Measurements from ENCODE around the gene SPOCK3. TPM values are rescaled to one million over a fixed set of nuclear protein-coding genes. Genes with fewer than 3 reads are reported as not detected.
A peak's percentile ranks its signal among the peaks of the same experiment; 100 is the strongest.

SPOCK3 gene
- polyA plus RNA-seq, 2 of the 4 experiments (the other 2 are of a cell fraction), result 0.15 to 0.61 TPM

GRCh38 chr4:166700592-166700991, 533.7 kb downstream of the SPOCK3 start:
- 41% methylated on average over 4 of the region's 4 CpGs for WGBS (ENCODE audit: missing lambda C conversion rate)
- CTCF ChIA-PET, result no interaction called here
- TF ChIP-seq MAFK (IDR thresholded peaks at IDR 0.05; ENCODE audit: partially characterized antibody) (peak; percentile 41), BCL3 (IDR thresholded peaks at IDR 0.05) (no peak), HMGXB4 (CRISPR knock-in tag; IDR thresholded peaks at IDR 0.05; ENCODE audit: borderline replicate concordance) (no peak)
- DNase-seq (ENCODE audit: low read depth in 1 of 2, low spot score in 1 of 2) (no peak), ATAC-seq (no peak), FAIRE-seq (no peak)
- Histone ChIP-seq H3K4me2 (no peak overlapping the region), H3K4me3 (no peak overlapping the region), H3K27ac (no peak overlapping the region), H3K4me1 (no peaks in the 10 kb centered on the region), H3K9me3 (no peaks in the 10 kb centered on the region; the same call in 2 of the 3 replicates)
- POLR2A ChIA-PET, result no interaction called here

GRCh38 chr4:166688835-166689234, 545.5 kb downstream of the SPOCK3 start:
- no peak for TF ChIP-seq HOXB13 (CRISPR knock-in tag; IDR thresholded peaks at IDR 0.05; ENCODE audit: low read depth)
- TF ChIP-seq USF2 (IDR thresholded peaks at IDR 0.05), result no peak
- no peak for TF ChIP-seq SMC3 (IDR thresholded peaks at IDR 0.05)
- TF ChIP-seq POLR2A (IDR thresholded peaks at IDR 0.05; ENCODE audit: low read length), result no peak
- TF ChIP-seq KDM5A (IDR thresholded peaks at IDR 0.05), result no peak
- TF ChIP-seq NFE2L2 (conservative IDR thresholded peaks at IDR 0.05; ENCODE audit: low read length), result no peak
- TF ChIP-seq E2F6 (IDR thresholded peaks at IDR 0.05; ENCODE audit: borderline replicate concordance, low read depth), result no peak
- TF ChIP-seq EHF (CRISPR knock-in tag; IDR thresholded peaks at IDR 0.05), result no peak
- TF ChIP-seq ATOH8 (CRISPR knock-in tag; IDR thresholded peaks at IDR 0.05; ENCODE audit: low read depth), result no peak
- no peak for TF ChIP-seq FOSL2 (IDR thresholded peaks at IDR 0.05)
- no peak for TF ChIP-seq FOSL2 (CRISPR knock-in tag; IDR thresholded peaks at IDR 0.05)
- TF ChIP-seq ZNF302 (CRISPR knock-in tag; IDR thresholded peaks at IDR 0.05), result no peak
- FAIRE-seq (no peak), ATAC-seq (no peak), DNase-seq (ENCODE audit: low read depth in 1 of 2, low spot score in 1 of 2) (no peak)
- ChIA-PET CTCF (no interaction called here), POLR2A (no interaction called here)
- Histone ChIP-seq H3K27ac (no peak overlapping the region), H3K4me2 (no peak overlapping the region), H3K4me3 (no peak overlapping the region), H3K9me3 (no peaks in the 10 kb centered on the region), H3K4me1 (no peaks in the 10 kb centered on the region)
- WGBS (ENCODE audit: missing lambda C conversion rate), result 3% methylated on average over 2 of the region's 2 CpGs

GRCh38 chr4:166687828-166688227, 546.5 kb downstream of the SPOCK3 start:
- ChIA-PET POLR2A (no interaction called here), CTCF (no interaction called here)
- FAIRE-seq (no peak), ATAC-seq (no peak), DNase-seq (ENCODE audit: low read depth in 1 of 2, low spot score in 1 of 2) (no peak)
- Histone ChIP-seq H3K4me1 (no peaks in the 10 kb centered on the region), H3K4me3 (no peak overlapping the region), H3K27ac (no peak overlapping the region), H3K9me3 (no peaks in the 10 kb centered on the region), H3K4me2 (no peak overlapping the region)
- WGBS (ENCODE audit: missing lambda C conversion rate), result 13% methylated on average over 1 of the region's 1 CpG
- TF ChIP-seq ELK1 (IDR thresholded peaks at IDR 0.05; ENCODE audit: low read depth, low read length), result no peak
- no peak for TF ChIP-seq CBX8 (IDR thresholded peaks at IDR 0.05)
- TF ChIP-seq NR3C1 (IDR thresholded peaks at IDR 0.05), result no peak
- no peak for TF ChIP-seq JUNB (IDR thresholded peaks at IDR 0.05)
- no peak for TF ChIP-seq ESRRA (IDR thresholded peaks at IDR 0.05; ENCODE audit: borderline replicate concordance, low read length)
- no peak for TF ChIP-seq CEBPB (IDR thresholded peaks at IDR 0.05)
- no peak for TF ChIP-seq FOXS1 (CRISPR knock-in tag; IDR thresholded peaks at IDR 0.05)
- TF ChIP-seq NPAS2 (CRISPR knock-in tag; IDR thresholded peaks at IDR 0.05; ENCODE audit: borderline replicate concordance), result no peak
- no peak for TF ChIP-seq CBX2 (IDR thresholded peaks at IDR 0.05; ENCODE audit: borderline replicate concordance, low read depth)
- TF ChIP-seq TP53 (CRISPR knock-in tag; IDR thresholded peaks at IDR 0.05), result no peak
- no peak for TF ChIP-seq FOSL2 (IDR thresholded peaks at IDR 0.05)
- no peak for TF ChIP-seq FOSL2 (CRISPR knock-in tag; IDR thresholded peaks at IDR 0.05)
- no peak for TF ChIP-seq USF2 (IDR thresholded peaks at IDR 0.05)
- TF ChIP-seq POLR2A (IDR thresholded peaks at IDR 0.05; ENCODE audit: low read length), result no peak
- no peak for TF ChIP-seq CHD2 (IDR thresholded peaks at IDR 0.05; ENCODE audit: low read length, partially characterized antibody)
- TF ChIP-seq HEYL (CRISPR knock-in tag; IDR thresholded peaks at IDR 0.05), result no peak
- no peak for TF ChIP-seq MAX (IDR thresholded peaks at IDR 0.05)
- no peak for TF ChIP-seq ATOH8 (CRISPR knock-in tag; IDR thresholded peaks at IDR 0.05; ENCODE audit: low read depth)
